Measurements from ENCODE around the gene ATXN3. TPM values are rescaled to one million over a fixed set of nuclear protein-coding genes. Genes with fewer than 3 reads are reported as not detected.

ATXN3 gene
- total and polyA plus RNA-seq, 2 donors (not counting 1 experiment from before 2014, with no cell fraction given), result 34.1 to 63.3 TPM

GRCh38 chr14:92144708-92145107 is 38.3 kb upstream of the ATXN3 start:
- no peak overlapping the region for H3K27ac ChIP-seq (ENCODE audit: insufficient read depth, low read length)
- peak in 1 of 2 donors; percentile 67 for DNase-seq (ENCODE audit: low read depth in 2 of 2)
- peaks cover 4% of the 10 kb centered on the region for H3K36me3 ChIP-seq (ENCODE audit: control insufficient read depth, insufficient read depth, low read length)

DNA sequence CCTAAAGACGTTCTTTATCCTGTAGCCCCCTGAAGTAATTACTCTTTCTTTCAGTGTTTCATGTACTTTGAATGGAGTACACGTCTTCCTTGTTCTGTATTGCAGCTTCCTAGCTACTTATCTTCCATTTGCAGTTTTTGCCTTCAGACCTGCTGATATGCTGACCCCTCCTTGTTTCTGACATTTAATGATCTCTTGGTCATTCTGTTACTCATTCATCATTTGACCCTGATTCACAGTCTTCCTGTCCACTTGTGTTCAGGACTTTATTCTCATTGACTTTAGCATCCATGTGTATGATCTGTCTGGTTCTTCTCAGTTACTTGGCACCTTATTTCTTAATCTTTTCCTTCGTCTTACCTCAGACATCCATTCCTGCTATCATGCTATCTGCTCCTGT is 37.6 kb upstream of the ATXN3 start:
- H3K79me2 ChIP-seq (ENCODE audit: control insufficient read depth, insufficient read depth, low read length), result no peaks in the 10 kb centered on the region
- TF ChIP-seq CTCF (conservative IDR thresholded peaks at IDR 0.05 in 1 of 2, IDR thresholded peaks at IDR 0.05 in 1 of 2; ENCODE audit: low read depth in 1 of 2, low read length in 2 of 2), result no peak
- TF ChIP-seq EZH2 (IDR thresholded peaks at IDR 0.05; ENCODE audit: low read length, missing control alignments), result no peak
- no peak for DNase-seq (ENCODE audit: low read depth in 2 of 2)

More at GRCh38 chr14:92144708-92145107, 38.3 kb upstream of the ATXN3 start:
- no peak overlapping the region for H3K4me3 ChIP-seq (replicated peaks in 1 of 4; ENCODE audit: control extremely low read depth in 1 of 4, insufficient read depth in 1 of 4, low read depth in 3 of 4, low read length in 4 of 4)
- no peak overlapping the region for H2AFZ ChIP-seq (ENCODE audit: low read length)
- no peak overlapping the region for H3K9ac ChIP-seq (ENCODE audit: insufficient read depth, low read length)
- no peak overlapping the region for H3K4me2 ChIP-seq (ENCODE audit: extremely low read depth, insufficient read depth, low read length)
- H3K4me1 ChIP-seq (ENCODE audit: control insufficient read depth, extremely low read depth, insufficient read depth, low read length), result no peaks in the 10 kb centered on the region
- H3K27me3 ChIP-seq (ENCODE audit: control insufficient read depth, insufficient read depth, low read length), result no peaks in the 10 kb centered on the region
- no peaks in the 10 kb centered on the region for H4K20me1 ChIP-seq (ENCODE audit: control insufficient read depth, extremely low read depth, insufficient read depth, low read length)
- no peaks in the 10 kb centered on the region for H3K79me2 ChIP-seq (ENCODE audit: control insufficient read depth, insufficient read depth, low read length)
- H3K9me3 ChIP-seq (ENCODE audit: control insufficient read depth, insufficient read depth, low read depth, low read length), result no peaks in the 10 kb centered on the region
- no peak for TF ChIP-seq EZH2 (IDR thresholded peaks at IDR 0.05; ENCODE audit: low read length, missing control alignments)
- no peak for TF ChIP-seq CTCF (conservative IDR thresholded peaks at IDR 0.05 in 1 of 2, IDR thresholded peaks at IDR 0.05 in 1 of 2; ENCODE audit: low read depth in 1 of 2, low read length in 2 of 2)

DNA sequence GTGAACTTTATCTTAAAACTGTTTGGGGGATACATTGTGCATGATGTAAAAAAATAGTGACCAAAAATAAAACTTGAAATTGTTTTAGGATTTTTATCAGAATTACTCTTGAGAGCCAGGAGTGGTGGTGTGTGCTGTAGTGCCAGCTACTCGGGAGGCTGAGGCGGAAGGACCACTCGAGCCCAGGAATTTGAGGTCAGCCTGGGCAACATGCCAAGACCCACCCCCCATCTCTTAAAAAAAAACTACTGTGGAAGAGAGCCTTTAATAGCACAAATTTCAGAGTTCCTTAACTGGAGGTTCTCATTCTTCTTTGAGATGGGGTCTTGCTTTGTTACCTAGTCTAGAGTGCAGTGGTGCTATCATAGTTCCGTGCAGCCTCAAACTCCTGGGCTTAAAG is 36.9 kb upstream of the ATXN3 start:
- no peak overlapping the region for H2AFZ ChIP-seq (ENCODE audit: low read length)
- no peak for TF ChIP-seq CTCF (conservative IDR thresholded peaks at IDR 0.05 in 1 of 2, IDR thresholded peaks at IDR 0.05 in 1 of 2; ENCODE audit: low read depth in 1 of 2, low read length in 2 of 2)
- TF ChIP-seq EZH2 (IDR thresholded peaks at IDR 0.05; ENCODE audit: low read length, missing control alignments), result no peak
- no peaks in the 10 kb centered on the region for H3K27me3 ChIP-seq (ENCODE audit: control insufficient read depth, insufficient read depth, low read length)
- no peak overlapping the region for H3K4me3 ChIP-seq (replicated peaks in 1 of 4; ENCODE audit: control extremely low read depth in 1 of 4, insufficient read depth in 1 of 4, low read depth in 3 of 4, low read length in 4 of 4)
- no peak overlapping the region for H3K9ac ChIP-seq (ENCODE audit: insufficient read depth, low read length)
- H3K27ac ChIP-seq (ENCODE audit: insufficient read depth, low read length), result no peak overlapping the region
- H3K4me2 ChIP-seq (ENCODE audit: extremely low read depth, insufficient read depth, low read length), result no peak overlapping the region
- H3K9me3 ChIP-seq (ENCODE audit: control insufficient read depth, insufficient read depth, low read depth, low read length), result no peaks in the 10 kb centered on the region
- H3K4me1 ChIP-seq (ENCODE audit: control insufficient read depth, extremely low read depth, insufficient read depth, low read length), result no peaks in the 10 kb centered on the region
- H3K79me2 ChIP-seq (ENCODE audit: control insufficient read depth, insufficient read depth, low read length), result no peaks in the 10 kb centered on the region
- H4K20me1 ChIP-seq (ENCODE audit: control insufficient read depth, extremely low read depth, insufficient read depth, low read length), result no peaks in the 10 kb centered on the region
- H3K36me3 ChIP-seq (ENCODE audit: control insufficient read depth, insufficient read depth, low read length), result peaks cover 3% of the 10 kb centered on the region
- peak in 1 of 2 donors; percentile 25 for DNase-seq (ENCODE audit: low read depth in 2 of 2)

More for the DNA sequence above, 37.6 kb upstream of the ATXN3 start:
- Histone ChIP-seq H3K4me2 (ENCODE audit: extremely low read depth, insufficient read depth, low read length) (no peak overlapping the region), H4K20me1 (ENCODE audit: control insufficient read depth, extremely low read depth, insufficient read depth, low read length) (no peaks in the 10 kb centered on the region), H3K4me1 (ENCODE audit: control insufficient read depth, extremely low read depth, insufficient read depth, low read length) (no peaks in the 10 kb centered on the region), H3K36me3 (ENCODE audit: control insufficient read depth, insufficient read depth, low read length) (peaks cover 3% of the 10 kb centered on the region), H2AFZ (ENCODE audit: low read length) (no peak overlapping the region), H3K27ac (ENCODE audit: insufficient read depth, low read length) (no peak overlapping the region), H3K9me3 (ENCODE audit: control insufficient read depth, insufficient read depth, low read depth, low read length) (no peaks in the 10 kb centered on the region), H3K4me3 (replicated peaks in 1 of 4; ENCODE audit: control extremely low read depth in 1 of 4, insufficient read depth in 1 of 4, low read depth in 3 of 4, low read length in 4 of 4) (no peak overlapping the region), H3K27me3 (ENCODE audit: control insufficient read depth, insufficient read depth, low read length) (no peaks in the 10 kb centered on the region), H3K9ac (ENCODE audit: insufficient read depth, low read length) (no peak overlapping the region)
